ENCODE data around the gene ARHGAP23.

DNA sequence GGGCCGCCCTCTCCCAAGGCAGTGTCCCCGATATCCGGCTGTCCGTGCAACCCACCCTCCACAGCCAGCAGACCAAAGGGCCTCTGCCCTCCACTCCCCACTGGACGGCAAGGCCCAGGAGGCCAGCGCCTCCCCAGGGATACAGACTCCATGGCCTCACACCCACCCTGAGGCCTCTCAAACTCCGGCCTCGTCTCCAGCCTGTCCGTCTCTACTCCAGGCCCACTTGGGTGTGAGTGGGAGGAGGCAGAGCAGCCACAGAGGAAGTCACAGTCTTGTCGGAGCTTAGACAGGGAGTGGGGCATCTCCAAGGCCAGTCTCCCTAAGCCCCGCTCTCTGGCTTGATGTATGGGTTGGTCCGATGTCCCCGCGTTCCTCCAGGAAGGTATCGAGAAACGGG, 104.2 kb downstream of the ARHGAP23 start:
- TF ChIP-seq, protein P1, sequence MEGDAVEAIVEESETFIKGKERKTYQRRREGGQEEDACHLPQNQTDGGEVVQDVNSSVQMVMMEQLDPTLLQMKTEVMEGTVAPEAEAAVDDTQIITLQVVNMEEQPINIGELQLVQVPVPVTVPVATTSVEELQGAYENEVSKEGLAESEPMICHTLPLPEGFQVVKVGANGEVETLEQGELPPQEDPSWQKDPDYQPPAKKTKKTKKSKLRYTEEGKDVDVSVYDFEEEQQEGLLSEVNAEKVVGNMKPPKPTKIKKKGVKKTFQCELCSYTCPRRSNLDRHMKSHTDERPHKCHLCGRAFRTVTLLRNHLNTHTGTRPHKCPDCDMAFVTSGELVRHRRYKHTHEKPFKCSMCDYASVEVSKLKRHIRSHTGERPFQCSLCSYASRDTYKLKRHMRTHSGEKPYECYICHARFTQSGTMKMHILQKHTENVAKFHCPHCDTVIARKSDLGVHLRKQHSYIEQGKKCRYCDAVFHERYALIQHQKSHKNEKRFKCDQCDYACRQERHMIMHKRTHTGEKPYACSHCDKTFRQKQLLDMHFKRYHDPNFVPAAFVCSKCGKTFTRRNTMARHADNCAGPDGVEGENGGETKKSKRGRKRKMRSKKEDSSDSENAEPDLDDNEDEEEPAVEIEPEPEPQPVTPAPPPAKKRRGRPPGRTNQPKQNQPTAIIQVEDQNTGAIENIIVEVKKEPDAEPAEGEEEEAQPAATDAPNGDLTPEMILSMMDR (conservative IDR thresholded peaks at IDR 0.05) = no peak
- TF ChIP-seq EZH2 (IDR thresholded peaks at IDR 0.05; ENCODE audit: low read depth) = no peak
